GM21825 (cell line): ENCODE results near the gene ADAM15.

Source experiments
- ATAC-seq: cut with Tn5 transposase; IDR thresholded peaks from one replicate; pipeline ENCODE4 v1.9.1; 2021; ENCODE audit warnings: mild to moderate bottlenecking, moderate library complexity; ENCODE audit not compliant: unreplicated experiment

Gene ADAM15

GRCh38 chr1:155030243-155030795, 20.8 kb upstream of the ADAM15 start:
- no peak for ATAC-seq

DNA sequence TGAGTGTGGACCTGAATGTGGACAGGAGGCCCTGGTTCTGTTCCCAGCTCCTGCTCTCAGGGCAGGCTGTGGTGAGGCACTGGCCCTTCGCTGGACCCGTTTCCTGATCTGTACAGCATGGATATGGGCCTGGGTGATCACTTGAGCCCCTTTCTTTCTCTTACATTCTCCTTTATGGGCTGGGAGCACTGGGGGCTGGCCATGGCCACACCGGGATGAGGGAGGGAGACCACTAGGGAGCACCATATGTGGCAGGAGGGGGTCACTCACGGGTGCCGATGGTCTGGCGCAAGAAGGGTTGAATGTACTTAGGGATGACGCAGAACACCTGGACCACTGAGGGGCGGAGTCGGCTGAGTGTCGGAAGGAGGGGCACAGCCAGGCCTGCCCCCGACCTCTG, 20.2 kb upstream of the ADAM15 start:
- no peak for ATAC-seq

GRCh38 chr1:155032886-155033285, 18.2 kb upstream of the ADAM15 start:
- no peak for ATAC-seq

DNA sequence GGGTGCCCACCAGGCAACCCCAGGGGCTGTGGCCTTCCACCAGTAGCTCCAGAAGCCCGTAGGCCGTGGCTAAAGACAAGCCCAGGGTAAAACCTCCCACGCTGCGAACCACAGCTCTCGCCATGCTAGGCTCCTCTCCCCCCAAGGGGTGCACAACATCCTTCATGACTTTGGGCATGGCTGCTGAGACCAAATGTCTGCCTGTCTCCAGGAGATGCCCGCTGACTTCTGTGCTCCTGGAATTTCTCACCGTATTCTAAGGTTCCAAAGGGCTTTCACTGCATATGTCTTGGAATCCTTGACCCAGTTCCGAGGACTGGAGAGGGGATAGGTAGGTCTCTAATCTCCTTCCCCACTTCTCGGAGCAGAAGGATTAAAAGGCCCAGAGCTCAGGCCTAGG, 17.6 kb upstream of the ADAM15 start, which contains the start of the genes DCST1 and DCST2:
TSS of gene DCST1 (plus strand) at position 301 of the 400 bp plus-strand sequence. CDS start 213 bp downstream, outside the sequence.
TSS of gene DCST2 (minus strand) at position 258 of the 400 bp plus-strand sequence. CDS start at position 178, 80 bp downstream.
- no peak for ATAC-seq

DNA sequence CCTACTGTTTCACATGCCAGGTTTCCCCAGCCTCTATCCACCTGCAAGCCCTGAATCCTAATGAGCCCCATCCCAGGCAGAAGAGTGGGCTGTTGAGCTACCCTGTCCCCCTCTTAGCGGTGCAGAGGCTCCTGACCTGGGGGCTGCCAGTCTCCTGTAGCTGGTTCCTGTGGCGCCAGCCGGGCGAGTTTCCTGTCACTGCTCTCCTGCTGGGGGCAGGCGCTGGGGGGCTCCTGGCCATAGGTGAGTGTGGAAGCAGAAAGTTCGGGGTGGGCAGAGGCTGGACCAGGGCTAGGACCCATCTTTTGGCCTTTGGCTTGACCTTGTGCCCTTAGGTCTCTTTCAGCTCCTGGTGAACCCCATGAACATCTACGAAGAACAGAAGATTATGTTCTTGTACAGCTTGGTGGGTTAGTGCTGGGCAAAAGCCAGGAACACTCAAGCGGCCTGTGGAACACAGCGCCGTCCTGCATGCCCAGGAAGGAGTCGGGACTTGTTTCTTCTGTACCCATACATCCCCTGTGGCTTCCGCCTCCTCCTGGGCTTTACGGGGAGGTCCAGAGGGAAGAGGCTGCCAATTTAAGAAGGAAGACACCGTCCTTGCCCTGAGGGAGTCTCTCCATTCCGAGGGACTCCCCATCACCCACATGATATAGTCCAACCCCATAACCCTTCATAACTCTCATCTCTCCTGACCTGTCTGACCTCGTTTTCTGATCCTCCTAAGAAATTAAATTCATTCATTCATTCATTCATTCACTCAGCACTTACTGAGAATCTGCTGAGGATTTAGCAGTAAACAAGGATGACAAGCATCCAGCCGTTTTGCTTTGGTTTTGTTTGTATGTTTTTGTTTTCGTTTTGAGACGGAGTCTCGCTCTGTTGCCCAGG, 16.6 kb upstream of the ADAM15 start:
- no peak for ATAC-seq

DNA sequence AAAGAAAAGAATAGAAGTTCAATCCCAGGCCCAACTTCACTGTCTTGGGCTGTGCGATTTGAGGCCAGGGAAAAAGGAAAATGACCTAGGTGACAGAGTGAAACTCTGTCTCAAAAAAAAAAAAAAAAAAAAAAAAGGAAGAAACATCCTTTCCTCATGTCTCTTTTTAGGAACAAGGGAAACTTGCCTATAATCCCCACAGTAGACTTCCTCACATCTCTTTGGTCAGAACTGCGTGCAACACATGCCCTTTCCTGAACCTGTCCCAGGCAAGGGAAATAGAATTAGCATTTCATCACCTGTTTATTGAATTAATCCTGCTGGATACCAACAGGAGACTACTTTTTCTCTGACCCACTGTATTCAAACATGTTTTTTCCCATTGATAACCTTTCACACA, 15.2 kb upstream of the ADAM15 start:
- ATAC-seq, result no peak

GRCh38 chr1:155037043-155037442, 14.1 kb upstream of the ADAM15 start:
- ATAC-seq, result no peak

GRCh38 chr1:155037851-155038441, 13.2 kb upstream of the ADAM15 start:
- no peak for ATAC-seq

GRCh38 chr1:155038602-155039307, 12.4 kb upstream of the ADAM15 start:
- ATAC-seq, result no peak

- ATAC-seq, result no peak
These were observed 11.8 kb upstream of the ADAM15 start for GRCh38 chr1:155039308-155039669.

DNA sequence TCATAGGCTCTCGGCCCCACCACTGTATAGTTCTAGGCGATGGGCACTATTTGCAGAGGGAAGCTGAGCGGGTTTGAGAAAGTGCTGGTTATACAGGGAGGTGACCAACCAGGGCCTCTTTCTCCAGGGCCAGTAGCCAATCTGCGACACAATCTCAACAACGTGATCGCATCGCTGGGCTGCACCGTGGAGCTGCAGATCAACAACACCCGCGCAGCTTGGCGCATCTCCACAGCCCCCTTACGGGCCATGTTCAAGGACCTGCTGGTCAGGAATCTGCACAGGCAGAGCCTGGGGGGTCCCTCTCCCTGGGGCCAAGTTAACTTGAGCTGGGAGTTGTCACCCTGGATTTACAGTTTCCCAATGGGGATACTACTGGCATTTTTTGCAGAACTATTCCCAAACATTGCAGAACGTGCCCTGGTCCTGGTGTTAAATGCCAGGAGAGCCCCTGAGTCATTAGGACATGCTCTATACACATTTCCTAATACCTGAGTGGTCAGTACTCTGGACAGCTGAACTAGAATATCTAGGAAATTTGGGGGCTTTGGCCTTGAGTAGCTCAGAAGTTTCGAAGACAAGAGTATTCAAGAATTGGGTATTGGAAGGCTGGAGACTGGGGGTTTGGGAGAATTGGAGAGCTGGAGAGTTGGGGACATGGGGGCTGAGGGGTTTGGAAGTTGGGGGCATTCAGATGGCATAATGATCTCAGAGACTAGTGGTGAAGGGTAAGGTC, 10.6 kb upstream of the ADAM15 start:
- no peak for ATAC-seq

GRCh38 chr1:155042789-155043188, 8.3 kb upstream of the ADAM15 start:
- ATAC-seq, result no peak

DNA sequence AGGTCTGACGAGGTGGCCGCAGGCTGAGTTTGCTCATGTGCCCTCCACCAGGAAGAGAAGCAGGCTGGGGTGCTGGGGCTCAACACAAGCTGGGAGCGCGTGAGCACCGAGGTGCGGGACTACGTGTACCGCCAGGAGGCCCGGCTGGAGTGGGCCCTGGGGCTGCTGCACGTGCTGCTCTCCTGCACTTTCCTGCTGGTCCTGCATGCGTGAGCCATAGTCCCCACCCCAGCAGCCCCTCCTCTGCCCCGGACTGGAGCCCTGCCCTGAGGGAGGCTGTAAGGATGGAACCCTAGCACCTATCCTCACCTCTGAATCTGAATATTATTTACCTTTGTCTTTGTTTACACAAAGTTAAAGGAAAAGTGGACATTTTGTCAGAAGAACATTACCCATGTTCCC, 7.8 kb upstream of the ADAM15 start:
- ATAC-seq, result no peak

- no peak for ATAC-seq
These were observed 7.3 kb upstream of the ADAM15 start for GRCh38 chr1:155043793-155044192.

DNA sequence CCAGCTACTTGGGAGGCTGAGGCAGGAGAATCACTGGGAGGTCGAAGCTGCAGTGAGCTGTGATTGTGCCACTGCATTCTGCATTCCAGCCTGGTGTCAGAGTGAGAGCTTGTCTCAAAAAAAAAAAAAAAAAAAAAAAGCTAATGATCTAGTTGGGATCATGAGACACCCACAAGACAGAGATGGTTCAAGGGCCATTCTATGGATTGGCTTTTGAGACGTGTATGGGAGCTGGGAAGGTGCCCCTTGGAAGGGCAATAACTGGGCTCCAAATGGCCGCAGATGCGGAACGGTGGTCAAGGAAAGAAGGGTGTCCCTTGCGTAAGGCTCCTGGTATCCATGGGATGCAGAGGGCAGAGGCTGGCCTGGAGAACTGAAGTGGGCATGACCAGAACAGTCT, 6.8 kb upstream of the ADAM15 start:
- ATAC-seq, result no peak

- no peak for ATAC-seq
These were observed 6.1 kb upstream of the ADAM15 start for GRCh38 chr1:155044812-155045657.

GRCh38 chr1:155048449-155049334, 2.4 kb upstream of the ADAM15 start:
- no peak for ATAC-seq

GRCh38 chr1:155049651-155050559, 1.2 kb upstream of the ADAM15 start:
- ATAC-seq, result no peak
